Epidermal melanocyte (primary cell): Measurements from ENCODE around the gene PHF11.
"Not testable (repeated sequence)": the region's sequence is repeated elsewhere in the genome, so short reads cannot be mapped to it uniquely, and the experiment has no call there.

Source experiments
- DNase-seq: peaks from one replicate; pipeline ENCODE4 v3.0.0; 2011; ENCODE audit warnings: low spot score; ENCODE audit not compliant: insufficient read length

PHF11 gene

DNA sequence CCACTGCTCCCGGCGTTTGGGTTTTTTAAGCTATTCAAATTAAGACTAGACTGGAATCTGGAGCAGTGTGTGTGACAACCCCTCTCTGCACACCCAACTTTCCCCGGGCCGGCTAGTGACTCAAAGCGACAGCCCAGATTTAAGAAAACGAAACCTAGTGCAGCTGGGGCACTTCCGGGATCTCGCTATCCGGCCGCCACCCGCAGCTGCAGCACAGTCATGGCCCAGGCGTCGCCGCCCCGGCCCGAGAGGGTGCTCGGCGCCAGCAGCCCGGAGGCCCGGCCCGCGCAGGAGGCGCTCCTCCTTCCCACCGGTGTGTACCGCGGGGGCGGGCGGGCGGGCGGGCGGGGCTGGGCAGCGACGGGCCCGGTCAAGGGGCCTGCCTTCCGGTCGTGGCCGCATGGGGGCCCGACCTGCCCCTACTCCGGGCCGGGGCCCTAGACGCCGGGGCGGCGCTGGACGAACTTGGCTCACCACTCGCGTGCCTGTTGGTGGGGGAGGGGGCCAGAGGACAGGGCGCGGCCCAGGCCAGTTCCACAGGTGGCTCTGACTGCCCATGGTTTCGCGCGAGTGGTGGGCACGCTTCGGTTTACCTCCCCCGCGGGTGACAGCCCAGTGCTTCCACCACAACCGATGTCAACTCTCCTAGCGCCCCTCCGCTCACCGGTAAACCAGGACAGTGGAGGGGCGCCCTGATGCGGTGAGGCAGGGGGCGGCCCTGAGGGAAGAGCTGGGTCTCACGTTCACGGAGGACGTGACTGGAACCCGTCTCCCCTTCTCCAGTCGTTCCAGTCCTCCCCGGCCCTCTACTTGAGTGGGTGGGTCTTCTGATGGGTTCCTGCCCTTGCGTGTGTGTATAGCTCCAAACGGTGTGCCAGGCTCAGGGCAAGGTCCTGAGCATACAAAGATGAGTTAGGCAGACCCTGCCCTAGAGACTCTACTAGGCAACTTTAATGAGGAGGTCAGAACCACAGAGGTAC, at the start of gene PHF11:
Gene PHF11 (plus strand): TSS at position 171 of the 980 bp plus-strand sequence. CDS start 49 bp downstream, at position 220.
- peak; percentile 36 for DNase-seq

DNA sequence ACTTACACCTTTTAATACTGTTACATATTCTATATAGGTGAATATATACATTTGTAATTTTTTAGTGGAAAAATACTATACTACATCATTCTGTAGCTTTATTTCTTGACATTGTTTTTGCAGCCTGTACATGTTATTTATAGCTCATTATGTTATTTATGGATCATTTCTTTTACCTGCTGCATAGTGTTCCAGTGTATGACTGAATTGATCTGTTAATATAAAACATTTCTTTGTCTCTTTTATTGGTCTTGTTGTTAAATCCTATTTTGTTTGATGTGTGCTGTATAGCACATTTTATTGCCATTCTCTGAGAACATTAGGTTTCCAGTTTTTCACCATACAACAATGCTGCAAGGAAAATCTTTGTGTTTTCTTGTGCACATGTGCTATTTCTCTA, 49.3 kb upstream of the PHF11 start:
- no peak for DNase-seq

DNA sequence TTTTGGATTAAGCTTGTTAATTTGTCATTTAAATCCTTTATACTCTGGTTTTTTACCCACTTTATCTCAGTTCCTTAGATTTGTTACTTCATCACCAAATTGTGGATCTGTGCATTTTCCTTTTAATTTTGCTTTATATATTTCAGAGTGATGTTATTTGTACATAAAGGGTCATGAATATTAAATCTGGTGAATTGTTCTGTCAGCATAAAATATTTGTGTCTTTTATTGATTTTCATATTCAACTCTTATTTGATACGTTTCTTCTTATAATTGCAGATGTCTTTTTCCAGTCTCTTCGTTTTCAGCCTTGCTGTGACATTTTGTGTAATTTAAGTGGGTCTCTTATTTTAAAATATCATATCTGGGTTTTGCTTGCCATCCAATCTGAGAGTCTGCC, 47.0 kb upstream of the PHF11 start:
- no peak for DNase-seq

DNA sequence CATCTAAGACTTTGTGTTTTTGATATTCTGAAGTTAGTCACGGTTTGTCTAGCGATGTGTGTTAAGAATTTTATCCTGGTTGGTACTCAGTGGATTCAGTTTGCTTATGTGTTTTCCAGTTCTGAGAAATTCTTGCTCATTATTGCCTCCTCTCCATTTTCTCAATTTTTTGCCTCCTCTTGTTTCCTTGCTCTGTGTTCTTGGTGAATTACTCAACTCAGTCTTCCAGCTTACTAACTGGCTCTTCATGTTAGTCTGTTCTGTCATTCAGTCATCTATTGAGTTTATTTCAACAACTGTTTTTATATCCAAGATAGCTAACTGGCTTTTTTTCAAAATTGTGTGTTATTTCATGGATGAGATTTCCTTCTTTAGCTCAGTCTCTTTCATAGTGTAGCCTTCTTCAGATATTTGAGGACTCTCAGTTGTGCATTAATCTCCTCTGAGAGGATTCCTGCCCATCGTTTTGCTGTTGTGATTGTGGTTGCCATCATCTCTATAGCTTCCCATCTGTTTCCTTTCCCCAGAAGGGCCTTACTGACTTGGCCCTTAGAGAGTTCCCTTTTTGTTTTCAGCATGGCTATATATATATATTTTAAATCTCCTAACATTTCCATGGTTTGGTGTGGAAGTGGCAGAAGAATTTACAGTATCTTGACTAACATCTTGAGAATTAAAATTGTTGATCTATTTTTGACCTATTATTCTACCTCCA, 45.5 kb upstream of the PHF11 start:
- DNase-seq: no peak

DNA sequence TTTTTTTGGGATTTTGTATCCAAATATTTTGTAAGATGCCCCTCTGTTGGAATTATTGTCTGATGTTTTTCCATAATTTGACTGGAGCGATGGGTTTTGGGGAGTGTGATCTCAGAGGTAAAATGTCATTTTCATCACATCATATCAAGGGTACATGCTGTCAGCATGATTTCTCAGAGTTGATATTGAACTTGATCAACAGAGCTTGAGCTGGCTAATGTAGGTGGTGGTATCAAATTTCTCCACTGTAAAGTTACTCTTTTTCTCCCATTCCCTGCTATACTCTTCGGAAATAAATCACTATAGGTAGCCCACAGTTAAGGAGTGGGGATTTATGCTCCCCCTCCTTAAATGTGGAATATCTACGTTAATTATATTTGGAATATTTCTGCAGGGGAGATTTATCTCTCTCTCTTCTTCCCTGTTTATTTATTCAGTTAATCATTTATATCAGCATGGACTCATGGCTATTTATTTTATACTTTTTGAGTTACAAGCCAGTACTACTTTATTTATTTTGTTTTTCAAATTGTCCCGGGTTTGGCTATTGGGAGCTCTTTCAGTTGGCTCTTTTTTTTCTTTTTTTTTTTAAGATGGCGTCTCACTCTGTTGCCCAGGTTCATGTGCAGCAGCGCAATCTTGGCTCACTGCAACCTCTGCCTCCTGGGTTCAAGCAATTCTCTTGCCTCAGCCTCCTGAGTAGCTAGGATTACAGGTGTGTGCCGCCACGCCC, 42.9 kb upstream of the PHF11 start:
- DNase-seq: no peak

DNA sequence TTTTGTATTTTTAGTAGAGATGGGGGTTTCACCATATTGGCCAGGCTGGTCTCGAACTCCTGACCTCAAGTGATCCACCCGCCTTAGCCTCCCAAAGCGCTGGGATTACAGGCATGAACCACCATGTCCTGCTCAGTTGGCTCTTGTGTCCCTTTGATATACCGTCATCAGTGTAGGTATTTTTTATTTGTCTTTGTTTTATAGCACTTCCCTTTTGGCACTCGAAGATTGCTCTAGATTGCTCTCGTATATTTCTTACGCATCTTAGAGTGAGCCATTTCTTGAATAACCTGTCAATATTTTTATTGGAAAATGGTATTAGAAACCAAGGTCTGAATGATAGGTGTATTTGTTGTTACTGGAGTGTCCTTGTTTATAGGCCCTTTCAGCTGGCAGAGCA, 42.3 kb upstream of the PHF11 start:
- no peak for DNase-seq

DNA sequence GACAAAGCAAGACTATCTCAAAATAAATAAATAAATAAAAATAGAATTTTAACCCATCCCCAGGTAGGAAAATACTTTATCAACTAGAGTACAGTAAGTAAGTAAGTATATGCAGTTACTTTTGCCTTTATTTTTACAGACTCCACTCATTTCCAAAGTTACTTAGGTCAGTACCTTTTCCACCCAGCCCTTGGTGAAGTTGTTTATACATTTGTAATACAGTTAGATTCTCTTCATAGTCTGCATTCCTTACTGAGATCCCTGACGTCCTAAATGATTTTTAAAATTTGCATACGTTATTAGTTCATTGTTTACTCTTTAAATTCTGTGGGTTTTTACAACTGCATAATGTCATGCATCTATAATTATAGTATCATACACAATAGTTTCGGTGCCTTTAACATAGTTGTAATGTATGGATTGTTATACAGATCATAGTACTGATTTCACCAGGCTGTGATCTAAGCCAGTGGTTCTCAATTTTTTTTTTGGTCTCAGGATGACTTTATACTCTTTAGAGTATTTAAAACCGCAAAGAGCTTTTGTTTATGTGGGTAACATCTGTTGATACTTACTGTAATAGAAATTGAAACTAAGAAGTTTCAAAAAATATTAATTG, 41.3 kb upstream of the PHF11 start:
- DNase-seq: no peak

DNA sequence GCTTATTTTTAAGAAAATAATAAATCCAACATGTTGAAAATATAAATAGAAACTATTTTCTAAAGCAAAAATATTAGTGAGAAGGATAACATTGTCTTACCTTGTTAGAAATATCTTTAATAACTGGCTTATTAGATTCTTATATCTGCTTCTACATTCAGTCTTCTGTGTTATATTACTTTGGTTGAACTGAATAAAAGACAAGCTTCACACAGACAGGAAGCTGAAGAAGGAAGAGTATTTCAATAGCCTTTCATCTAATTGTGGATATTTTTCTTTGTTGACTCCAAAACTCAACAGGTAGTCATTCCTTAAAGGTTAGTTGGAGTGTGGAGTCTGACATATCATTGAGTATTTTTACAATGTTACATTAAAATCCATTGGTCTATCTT, 40.8 kb upstream of the PHF11 start:
- no peak for DNase-seq

DNA sequence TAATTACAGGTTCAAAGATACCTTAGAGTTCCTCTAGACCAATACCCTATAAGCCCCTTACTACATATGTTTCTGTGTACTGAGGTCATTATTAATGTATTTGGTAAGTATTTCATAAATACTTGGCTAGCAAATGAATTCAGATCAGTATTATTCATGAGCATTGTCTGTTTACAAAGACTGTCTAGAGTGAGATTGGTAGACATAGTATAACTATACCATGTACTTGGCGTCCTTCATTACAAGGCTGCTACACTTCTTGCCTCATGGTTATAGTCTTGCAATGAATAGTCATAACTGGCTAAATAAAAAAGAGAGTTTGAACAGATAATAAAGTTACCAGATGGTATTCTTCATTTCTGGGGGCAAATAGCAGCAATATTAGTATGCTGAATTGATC, 39.6 kb upstream of the PHF11 start:
- no peak for DNase-seq

DNA sequence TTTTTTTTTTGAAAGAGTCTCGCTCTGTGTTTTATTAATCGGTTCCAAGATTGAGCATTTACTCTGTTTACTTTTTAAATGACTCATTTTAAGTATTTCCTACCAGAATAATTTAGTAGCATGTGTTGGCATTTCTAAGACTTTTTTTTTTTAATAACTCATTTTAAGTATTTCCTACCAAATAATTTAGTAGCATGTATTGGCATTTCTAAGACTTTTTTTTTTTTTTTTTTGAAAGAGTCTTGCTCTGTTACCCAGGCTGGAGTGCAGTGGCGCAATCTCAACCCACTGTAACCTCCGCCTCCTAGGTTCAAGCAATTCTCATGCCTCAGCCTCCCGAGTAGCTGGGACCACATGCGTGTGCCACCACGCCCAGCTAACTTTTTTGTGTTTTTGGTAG, 38.5 kb upstream of the PHF11 start:
- no peak for DNase-seq

DNA sequence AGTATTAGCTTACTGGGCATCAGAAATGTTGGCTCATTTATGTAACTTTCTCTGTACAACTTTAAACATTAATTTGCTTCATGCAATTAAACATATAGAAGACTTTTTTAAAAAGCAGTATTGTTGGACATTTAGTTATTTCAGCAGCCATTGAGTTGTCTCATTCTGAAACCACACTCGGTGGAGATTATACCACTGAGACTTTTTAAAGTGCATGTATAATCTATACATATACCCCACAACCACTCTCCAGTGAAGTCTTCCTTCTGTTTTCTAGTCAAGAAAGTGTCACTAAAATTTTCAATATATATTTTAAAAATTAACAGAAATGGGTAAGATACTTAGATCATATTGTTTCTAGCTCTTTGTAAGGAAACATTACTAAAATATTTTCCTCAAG, 36.2 kb upstream of the PHF11 start:
- DNase-seq: no peak

DNA sequence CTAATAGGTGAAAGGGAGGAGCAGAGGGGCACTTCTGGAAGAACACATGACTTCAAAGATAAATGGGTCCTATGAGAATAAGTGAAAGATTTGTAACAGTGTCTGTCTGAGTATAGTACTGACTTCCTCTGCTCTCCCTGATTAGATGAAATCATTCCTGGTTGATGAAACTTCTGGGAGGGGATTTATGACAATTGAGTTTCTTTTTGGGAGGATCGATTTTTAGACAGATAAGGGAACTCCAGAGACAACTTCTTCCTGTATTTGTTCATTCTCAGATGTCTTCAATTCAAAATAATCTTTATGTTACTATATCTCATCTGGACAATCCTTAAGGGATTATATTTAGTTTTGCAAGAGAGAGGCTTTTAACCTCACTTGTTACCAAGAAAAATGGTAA, 31.7 kb upstream of the PHF11 start:
- DNase-seq: no peak

DNA sequence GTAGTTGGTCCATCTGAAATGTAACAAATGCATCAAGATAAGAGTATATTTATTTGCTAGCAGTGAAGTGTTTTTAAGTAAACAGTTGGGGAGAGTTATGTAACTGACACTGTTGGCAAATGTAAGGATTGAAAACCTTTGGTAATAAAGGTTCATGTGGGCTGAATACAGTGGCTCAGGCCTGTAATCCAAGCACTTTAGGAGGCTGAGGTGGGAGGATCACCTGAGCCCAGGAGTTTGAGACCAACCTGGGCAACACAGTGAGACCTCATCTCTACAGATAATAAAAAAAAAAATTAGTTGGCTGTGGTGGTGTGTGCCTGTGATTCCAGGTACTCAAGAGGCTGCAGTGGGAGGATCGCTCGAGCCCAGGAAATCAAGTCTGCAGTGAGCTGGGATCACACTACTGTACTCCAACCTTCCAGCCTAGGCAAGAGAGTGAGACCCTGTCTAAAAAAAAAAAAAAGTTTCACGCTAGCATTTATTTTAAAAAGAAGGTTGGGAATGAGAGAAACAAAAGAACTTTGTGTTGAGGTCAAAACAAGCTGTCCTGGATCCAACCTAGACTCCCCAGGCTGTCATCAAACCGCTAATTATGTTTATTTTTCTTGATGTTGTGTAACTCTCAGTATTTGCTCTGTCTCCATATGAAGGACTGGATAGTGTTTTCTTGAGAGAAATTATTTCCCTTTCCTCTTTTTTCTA, 31.0 kb upstream of the PHF11 start:
- no peak for DNase-seq

DNA sequence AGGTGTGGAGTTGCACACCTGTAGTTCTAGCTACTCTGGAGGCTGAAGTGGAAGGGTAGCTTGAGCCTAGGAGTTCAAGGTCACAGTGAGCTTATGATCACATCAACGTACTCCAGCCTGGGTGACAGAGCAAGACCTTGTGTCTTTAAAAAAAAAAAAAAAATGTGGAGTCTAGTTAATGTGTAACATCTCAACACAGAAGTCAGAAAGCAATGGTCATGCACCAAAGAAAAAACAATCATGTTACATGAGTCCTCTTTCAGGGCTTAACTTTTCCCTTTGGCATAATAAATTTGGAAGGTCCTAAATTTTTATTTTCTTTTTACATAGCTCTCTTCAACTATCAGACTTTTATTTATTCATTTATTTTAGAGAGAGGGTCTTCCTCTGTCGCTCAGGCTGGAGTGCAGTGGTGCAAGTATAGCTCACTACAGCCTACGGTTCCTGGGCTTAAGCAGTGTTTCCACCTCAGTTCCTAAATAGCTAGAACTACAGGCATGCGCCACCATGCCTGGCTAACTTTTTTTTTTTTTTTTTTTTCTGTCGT, 29.4 kb upstream of the PHF11 start:
- DNase-seq: no peak

DNA sequence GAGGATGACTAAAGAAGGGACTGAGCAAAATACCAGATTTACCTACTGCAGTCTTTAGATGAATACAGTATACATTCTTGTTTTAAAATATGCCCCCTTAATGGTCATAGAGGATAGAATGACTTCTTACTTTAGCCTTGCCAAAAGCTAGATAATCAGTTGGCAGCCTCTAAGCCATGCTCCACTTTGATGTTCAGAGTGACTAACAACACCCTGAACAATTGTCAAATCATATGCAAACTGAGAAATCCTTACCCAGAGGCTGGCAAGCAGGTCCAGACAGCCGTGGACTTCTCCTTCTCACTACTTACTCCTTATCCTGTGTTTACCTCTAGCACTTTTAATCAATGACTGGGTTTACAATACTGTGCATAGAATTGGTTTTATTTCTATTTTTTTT, 23.6 kb upstream of the PHF11 start:
- no peak for DNase-seq

DNA sequence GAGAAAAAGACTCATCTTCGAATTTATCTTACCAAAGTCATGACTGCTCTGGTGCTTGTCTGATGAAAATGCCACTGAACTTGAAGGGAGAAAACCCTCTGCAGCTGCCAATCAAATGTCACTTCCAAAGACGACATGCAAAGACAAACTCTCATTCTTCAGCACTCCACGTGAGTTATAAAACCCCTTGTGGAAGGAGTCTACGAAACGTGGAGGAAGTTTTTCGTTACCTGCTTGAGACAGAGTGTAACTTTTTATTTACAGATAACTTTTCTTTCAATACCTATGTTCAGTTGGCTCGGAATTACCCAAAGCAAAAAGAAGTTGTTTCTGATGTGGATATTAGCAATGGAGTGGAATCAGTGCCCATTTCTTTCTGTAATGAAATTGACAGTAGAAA, 19.2 kb upstream of the PHF11 start:
- DNase-seq: no peak

DNA sequence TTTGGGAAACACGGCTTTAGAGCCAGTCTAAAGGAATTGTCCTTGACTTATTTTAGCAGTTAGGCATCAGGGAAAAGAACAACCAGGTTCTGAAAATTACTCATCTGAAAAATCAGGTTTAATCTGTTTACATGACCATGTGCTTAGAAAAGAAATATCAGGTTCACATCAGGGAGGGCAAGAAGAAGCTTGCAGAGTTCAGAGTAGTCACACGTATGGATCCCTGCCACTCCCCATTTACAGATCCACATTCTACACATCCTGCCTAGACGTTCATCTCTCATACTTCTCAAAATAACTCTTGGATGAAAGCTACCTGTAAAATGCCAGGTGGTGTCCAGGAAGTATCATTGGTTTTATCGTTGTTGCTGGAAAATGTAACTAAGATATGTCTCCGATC, 14.0 kb upstream of the PHF11 start:
- DNase-seq: no peak

DNA sequence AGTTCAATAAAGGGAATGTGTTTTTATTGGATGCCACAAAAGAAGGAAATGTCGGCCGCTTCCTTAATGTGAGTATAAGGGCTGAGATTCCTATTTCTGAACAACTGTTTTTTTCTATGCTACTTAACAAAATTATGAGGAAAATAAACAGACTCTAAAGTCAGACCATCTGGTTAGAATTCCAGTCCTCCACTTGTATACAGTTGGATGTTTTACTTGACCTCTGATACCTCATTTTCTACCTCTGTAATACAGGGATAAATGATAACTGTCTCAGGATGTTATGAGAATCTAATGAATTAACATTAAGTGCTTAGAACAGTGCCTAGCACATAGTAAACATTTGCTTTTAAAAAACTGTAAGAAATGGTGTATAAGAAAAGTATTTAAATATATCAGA, 7.2 kb upstream of the PHF11 start:
- no peak for DNase-seq

DNA sequence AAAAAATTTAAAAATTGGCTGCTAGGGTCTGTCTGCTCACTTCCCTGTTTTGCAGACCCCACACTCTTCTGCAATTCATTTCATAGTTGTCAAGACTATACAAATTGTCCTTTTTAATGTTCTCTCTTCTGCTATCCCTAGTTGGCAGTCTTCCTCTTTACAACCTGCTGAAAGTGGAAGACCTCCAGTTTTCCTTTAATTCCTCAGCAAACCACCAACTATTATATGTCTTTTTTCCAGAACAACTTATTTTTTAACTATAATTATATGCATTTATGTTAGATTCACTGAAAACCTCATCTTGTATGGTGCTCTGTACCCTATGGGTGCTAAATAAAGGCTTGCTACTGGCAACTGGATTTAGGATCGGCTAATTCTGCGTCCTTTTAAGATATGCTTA, 1.1 kb upstream of the PHF11 start:
- no peak for DNase-seq

DNA sequence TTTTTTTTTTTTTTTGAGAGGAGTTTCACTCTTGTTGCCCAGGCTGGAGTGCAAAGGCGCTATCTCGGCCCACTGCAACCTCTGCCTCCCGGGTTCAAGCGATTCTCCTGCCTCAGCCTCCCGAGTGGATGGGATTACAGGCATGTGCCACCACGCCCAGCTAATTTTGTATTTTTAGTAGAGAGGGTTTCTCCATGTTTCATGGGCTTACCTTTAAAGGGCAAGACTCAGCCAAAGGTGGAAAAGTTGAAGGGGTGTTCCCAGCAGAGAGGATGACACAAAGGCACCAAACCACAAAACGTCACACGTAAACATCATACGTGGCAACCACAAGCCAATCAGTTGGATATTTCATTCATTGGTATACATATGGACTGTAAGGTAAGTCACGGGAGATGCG, 1.1 kb downstream of the PHF11 start:
- not testable (repeated sequence) for DNase-seq

DNA sequence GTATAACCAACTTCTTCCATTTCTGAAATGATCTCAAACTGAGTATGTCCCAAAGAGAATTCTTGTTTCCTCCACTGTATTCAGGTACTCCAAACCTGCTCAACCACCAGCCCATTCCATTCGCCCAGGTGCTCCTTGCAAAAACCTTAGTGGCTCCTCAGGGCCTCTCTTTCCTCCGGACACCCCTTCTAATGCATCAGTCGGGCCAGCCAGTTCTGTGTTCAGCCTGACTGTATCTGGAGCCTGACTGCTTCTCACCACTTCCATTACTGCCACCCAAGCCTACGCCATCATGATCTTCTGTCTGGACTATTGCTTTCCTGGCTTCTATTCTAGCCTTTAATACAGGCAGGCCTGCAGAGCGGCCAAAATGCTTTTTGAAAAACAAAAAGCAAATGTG, 1.5 kb downstream of the PHF11 start:
- no peak for DNase-seq
